Endothelial cell of umbilical vein (primary cell): Measurements from ENCODE around the gene ZNF74. TPM values are rescaled to one million over a fixed set of nuclear protein-coding genes. Genes with fewer than 3 reads are reported as not detected.

ENCODE experiments used
- BruUV-seq: library from RNA; stranded (reverse); fragments of 400-500 nt; replicated peaks from 2 replicates; lab custom pipeline; 2021; lab: Mats Ljungman, UMichigan
- CTCF ChIA-PET: fragments of 300-600, 350-600 bp; sonication (Branson Sonifier 250); formaldehyde crosslinking; loops from one replicate; lab custom pipeline; 2021; ENCODE audit warnings: antibody characterized with exemption, inconsistent platforms; lab: Charles Lee
- POLR2A ChIA-PET: fragments of 300-600, 350-600 bp; sonication (Branson Sonifier 250); formaldehyde crosslinking; loops from one replicate; lab custom pipeline; 2021; ENCODE audit warnings: antibody characterized with exemption, inconsistent platforms; lab: Charles Lee
- DNase-seq: peaks from one replicate; pipeline ENCODE4 v3.0.0-alpha.2; 2011; ENCODE audit warnings: low read depth, low spot score
- FAIRE-seq: peaks from 2 replicates; lab custom pipeline; 2011; peaks lifted over from hg19 to GRCh38; lab: Jason Lieb, UNC
- H2AFZ ChIP-seq: 2 replicates; pipeline ENCODE4 v1.6.0; 2012; ENCODE audit warnings: low read depth, low read length, control low read depth, inconsistent platforms
- H3K27ac ChIP-seq: 2 replicates; pipeline ENCODE4 v1.5.1; 2011; ENCODE audit warnings: low read depth, mild to moderate bottlenecking, control low read depth, low read length, moderate library complexity; ENCODE audit not compliant: insufficient read depth
- H3K27me3 ChIP-seq, 2 experiments: 2 replicates each; pipeline versions ENCODE4 v1.6.0 to v1.6.1; 2011; ENCODE audit warnings: low read length in 2 of 2, mixed read lengths in 1 of 2; ENCODE audit not compliant: control insufficient read depth in 2 of 2, insufficient read depth in 2 of 2
- H3K36me3 ChIP-seq, 2 experiments: 2 replicates in 1 of 2; 3 replicates in 1 of 2; pipeline ENCODE4 v1.5.1; 2011; ENCODE audit warnings: low read length in 2 of 2, mild to moderate bottlenecking in 1 of 2, moderate library complexity in 1 of 2; ENCODE audit not compliant: control insufficient read depth in 2 of 2, insufficient read depth in 2 of 2; ENCODE audit errors: extremely low read depth in 1 of 2
- H3K4me1 ChIP-seq: 3 replicates; pipeline ENCODE4 v1.5.1; 2011; ENCODE audit warnings: mild to moderate bottlenecking, low read length; ENCODE audit not compliant: control insufficient read depth, insufficient read depth; ENCODE audit errors: extremely low read depth
- H3K4me2 ChIP-seq: 2 replicates; pipeline ENCODE4 v1.6.1; 2011; ENCODE audit warnings: low read length, control low read depth, mixed read lengths; ENCODE audit not compliant: insufficient read depth
- H3K4me3 ChIP-seq, 3 experiments: fragments of 200-600 bp in 1 of 3; sonication (generic), shearing (Covaris generic) in 1 of 3; replicated peaks in 1 of 3; 2 replicates each; pipeline ENCODE4 v1.5.1; 2011 to 2016; ENCODE audit warnings: control low read depth in 3 of 3, low read length in 3 of 3, mild to moderate bottlenecking in 2 of 3, inconsistent platforms in 1 of 3, low read depth in 1 of 3, moderate library complexity in 1 of 3; ENCODE audit not compliant: insufficient read depth in 1 of 3
- H3K79me2 ChIP-seq: 2 replicates; pipeline ENCODE4 v1.6.0; 2012; ENCODE audit warnings: low read length, inconsistent platforms; ENCODE audit not compliant: control insufficient read depth, insufficient read depth
- H3K9ac ChIP-seq: replicated peaks from 2 replicates; pipeline ENCODE3; 2011; ENCODE audit warnings: low read length, control low read depth; ENCODE audit not compliant: insufficient read depth; ENCODE audit errors: extremely low read depth
- H3K9me1 ChIP-seq: replicated peaks from 3 replicates; pipeline ENCODE4 v1.6.0; 2011; ENCODE audit warnings: mild to moderate bottlenecking, low read length; ENCODE audit not compliant: control insufficient read depth, insufficient read depth; ENCODE audit errors: extremely low read depth
- H3K9me3 ChIP-seq: replicated peaks from 2 replicates; pipeline ENCODE4 v1.5.1; 2012; ENCODE audit warnings: low read length, inconsistent platforms; ENCODE audit not compliant: control insufficient read depth, insufficient read depth
- H4K20me1 ChIP-seq: replicated peaks from 2 replicates; pipeline ENCODE3; 2011; ENCODE audit warnings: mild to moderate bottlenecking, low read length; ENCODE audit not compliant: control insufficient read depth, insufficient read depth; ENCODE audit errors: extremely low read depth
- EZH2 ChIP-seq: IDR thresholded peaks from 2 replicates; pipeline ENCODE4 v1.6.1; 2012; ENCODE audit warnings: borderline replicate concordance, low read depth, mild to moderate bottlenecking, moderate library complexity, low read length, inconsistent platforms; ENCODE audit not compliant: severe bottlenecking
- FOS ChIP-seq: IDR thresholded peaks from 2 replicates; pipeline ENCODE4 v1.6.1; 2011; ENCODE audit warnings: mild to moderate bottlenecking, low read length, moderate library complexity, borderline replicate concordance; ENCODE audit not compliant: insufficient read depth
- GATA2 ChIP-seq: IDR thresholded peaks from 2 replicates; pipeline ENCODE4 v1.7.0; 2011; ENCODE audit warnings: low read depth, mild to moderate bottlenecking, moderate library complexity, mixed read lengths, low read length; ENCODE audit not compliant: insufficient read length, insufficient read depth
- JUN ChIP-seq: IDR thresholded peaks from 2 replicates; pipeline ENCODE4 v1.6.1; 2011; ENCODE audit warnings: borderline replicate concordance, low read depth; ENCODE audit not compliant: insufficient read length, insufficient read depth
- MYC ChIP-seq: IDR thresholded peaks from one replicate; pipeline ENCODE4 v1.6.1; 2011; ENCODE audit warnings: mild to moderate bottlenecking, low read depth, low read length
- POLR2AphosphoS5 ChIP-seq: IDR thresholded peaks from 2 replicates; pipeline ENCODE4 v1.6.1; 2012; ENCODE audit warnings: low read depth, mild to moderate bottlenecking, control low read depth, low read length, moderate library complexity; ENCODE audit not compliant: insufficient read depth
- dilution Hi-C: fragments of 300-500 bp; cut with MboI; formaldehyde crosslinking; loops from one replicate; pipeline ENCODE4 v1.15.0; 2019; ENCODE audit warnings: low sequenced_read_pairs; ENCODE audit not compliant: extremely low pct_ligation_motif_present
- intact Hi-C: fragments of 100-400 bp; cut with micrococcal nuclease; formaldehyde crosslinking; loops from one replicate; pipeline ENCODE4 v1.10.0; 2022
- polyA plus RNA-seq, 4 experiments: library from polyadenylated mRNA; depleted of rRNA in 3 of 4; stranded (reverse) in 3 of 4; unstranded in 1 of 4; fragments of >200 nt; gene quantifications; 2 replicates each; pipeline versions ENCODE4 v1.2.1 to v1.2.3, GENCODE V29; 2011 to 2012; ENCODE audit warnings: missing spikeins in 1 of 4
- total RNA-seq: library from RNA; stranded (reverse); gene quantifications from 2 replicates; pipeline ENCODE4 v1.2.3, GENCODE V29; 2021
- TF ChIP-seq, protein P1 (sequence below), 2 donors: IDR thresholded peaks; 1 replicate in 1 of 2; 2 replicates in 1 of 2; pipeline ENCODE4 v1.5.1; 2011; ENCODE audit warnings: low read length in 2 of 2, mild to moderate bottlenecking in 2 of 2, moderate library complexity in 2 of 2, control low read depth in 1 of 2, inconsistent platforms in 1 of 2, low read depth in 1 of 2; ENCODE audit not compliant: insufficient read depth in 1 of 2; ENCODE audit errors: extremely low read depth in 1 of 2

Gene ZNF74
- total and polyA plus RNA-seq, 2 donors (not counting 3 experiments of a cell fraction or from before 2014, with no cell fraction given): 8.6 to 13.4 TPM

DNA sequence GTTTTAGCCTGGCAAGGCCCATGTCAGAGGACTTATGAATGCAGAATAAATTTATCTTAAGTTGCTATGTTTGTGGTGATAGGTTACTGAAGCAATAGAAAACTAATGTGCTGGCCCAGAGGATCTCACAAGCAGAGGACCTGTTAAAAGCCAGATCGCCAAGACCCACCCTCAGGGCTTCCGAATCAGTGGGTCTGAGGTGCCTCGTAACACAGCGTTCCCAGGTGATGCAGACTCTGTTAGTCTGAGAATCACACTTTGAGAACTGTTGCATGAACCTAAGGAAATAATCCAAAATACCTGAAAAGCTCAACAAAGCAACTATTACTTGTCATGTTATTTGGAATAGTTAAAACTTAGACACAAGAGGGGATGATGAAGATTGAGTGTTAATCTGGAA lies 50.4 kb downstream of the ZNF74 start:
- intact Hi-C loops: no loop called here
- dilution Hi-C loops: no loop called here

More for the DNA sequence above, 50.4 kb downstream of the ZNF74 start:
- peaks cover 0 to 2% of the 10 kb centered on the region in 2 experiments for H3K36me3 ChIP-seq
- FAIRE-seq (no peak), DNase-seq (no peak)
- H3K27me3 ChIP-seq: no peaks in the 10 kb centered on the region
- no peaks in the 10 kb centered on the region for H3K4me1 ChIP-seq
- H3K4me3 ChIP-seq: no peak overlapping the region
- no peaks in the 10 kb centered on the region for H3K79me2 ChIP-seq
- TF ChIP-seq JUN (no peak), GATA2 (no peak), POLR2AphosphoS5 (no peak), MYC (no peak), FOS (no peak), EZH2 (no peak)
- TF ChIP-seq, protein P1, sequence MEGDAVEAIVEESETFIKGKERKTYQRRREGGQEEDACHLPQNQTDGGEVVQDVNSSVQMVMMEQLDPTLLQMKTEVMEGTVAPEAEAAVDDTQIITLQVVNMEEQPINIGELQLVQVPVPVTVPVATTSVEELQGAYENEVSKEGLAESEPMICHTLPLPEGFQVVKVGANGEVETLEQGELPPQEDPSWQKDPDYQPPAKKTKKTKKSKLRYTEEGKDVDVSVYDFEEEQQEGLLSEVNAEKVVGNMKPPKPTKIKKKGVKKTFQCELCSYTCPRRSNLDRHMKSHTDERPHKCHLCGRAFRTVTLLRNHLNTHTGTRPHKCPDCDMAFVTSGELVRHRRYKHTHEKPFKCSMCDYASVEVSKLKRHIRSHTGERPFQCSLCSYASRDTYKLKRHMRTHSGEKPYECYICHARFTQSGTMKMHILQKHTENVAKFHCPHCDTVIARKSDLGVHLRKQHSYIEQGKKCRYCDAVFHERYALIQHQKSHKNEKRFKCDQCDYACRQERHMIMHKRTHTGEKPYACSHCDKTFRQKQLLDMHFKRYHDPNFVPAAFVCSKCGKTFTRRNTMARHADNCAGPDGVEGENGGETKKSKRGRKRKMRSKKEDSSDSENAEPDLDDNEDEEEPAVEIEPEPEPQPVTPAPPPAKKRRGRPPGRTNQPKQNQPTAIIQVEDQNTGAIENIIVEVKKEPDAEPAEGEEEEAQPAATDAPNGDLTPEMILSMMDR (IDR thresholded peaks at IDR 0.05; ENCODE audit: extremely low read depth in 1 of 2, insufficient read depth in 1 of 2, low read depth in 1 of 2, low read length in 2 of 2): no peak
- no peak overlapping the region for H3K9ac ChIP-seq
- H3K9me3 ChIP-seq: no peaks in the 10 kb centered on the region
- POLR2A ChIA-PET: interaction anchor here (0.6 kb wide), 1 partner anchor 34 kb away, joined by 9 read pairs; no protein-coding TSS in a partner anchor
- H4K20me1 ChIP-seq: no peaks in the 10 kb centered on the region
- H3K9me1 ChIP-seq: no peaks in the 10 kb centered on the region
- BruUV-seq: no TSS peak
- no peak overlapping the region for H3K4me2 ChIP-seq
- CTCF ChIA-PET: interaction anchor here (2.9 to 4.3 kb wide), 2 partner anchors 12 to 26 kb away, joined by 13 to 22 read pairs; no protein-coding TSS in a partner anchor
- no peak overlapping the region for H2AFZ ChIP-seq
- H3K27ac ChIP-seq: no peak overlapping the region
